Esophagus muscularis mucosa (tissue), 3 donors: Measurements from ENCODE around the gene ATF6.

Experiments
- POLR2A ChIP-seq: fragments of 450-650 bp; IDR thresholded peaks from one replicate; pipeline ENCODE4 v1.6.1; 2017; ENCODE audit warnings: antibody characterized with exemption, moderate library complexity, mild to moderate bottlenecking, low read depth
- POLR2AphosphoS5 ChIP-seq, 2 donors: sonication (generic); formaldehyde crosslinking; IDR thresholded peaks; one replicate each; pipeline ENCODE4 v1.6.1; 2017; ENCODE audit warnings: antibody characterized with exemption in 2 of 2
- TF ChIP-seq, protein P1 (sequence below), 3 experiments: fragments of 200-600 bp in 2 of 3; fragments of 450-650 bp in 1 of 3; sonication (generic) in 2 of 3; IDR thresholded peaks; one replicate each; pipeline ENCODE4 v1.5.1; 2017 to 2019; ENCODE audit warnings: antibody characterized with exemption in 3 of 3, mild to moderate bottlenecking in 2 of 3, moderate library complexity in 1 of 3

DNA sequence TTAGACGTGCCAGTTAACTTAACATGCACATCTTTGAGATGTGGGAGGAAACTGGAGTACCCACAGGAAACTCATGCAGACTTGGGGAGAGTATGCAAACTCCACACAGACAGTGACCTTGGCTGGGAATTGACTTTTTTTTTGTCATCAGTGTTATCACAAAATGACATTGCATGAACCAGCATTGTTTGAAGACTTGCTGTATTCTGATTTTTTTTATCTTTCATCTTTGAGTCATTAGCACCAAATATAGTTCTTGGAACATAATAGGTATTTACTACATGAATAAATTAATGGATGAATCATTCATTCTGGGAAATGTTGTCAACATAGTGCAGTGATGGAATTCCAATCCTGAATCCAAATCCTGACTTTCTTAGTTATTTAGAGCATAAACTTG is 77.0 kb downstream of the ATF6 start:
- TF ChIP-seq, protein P1, sequence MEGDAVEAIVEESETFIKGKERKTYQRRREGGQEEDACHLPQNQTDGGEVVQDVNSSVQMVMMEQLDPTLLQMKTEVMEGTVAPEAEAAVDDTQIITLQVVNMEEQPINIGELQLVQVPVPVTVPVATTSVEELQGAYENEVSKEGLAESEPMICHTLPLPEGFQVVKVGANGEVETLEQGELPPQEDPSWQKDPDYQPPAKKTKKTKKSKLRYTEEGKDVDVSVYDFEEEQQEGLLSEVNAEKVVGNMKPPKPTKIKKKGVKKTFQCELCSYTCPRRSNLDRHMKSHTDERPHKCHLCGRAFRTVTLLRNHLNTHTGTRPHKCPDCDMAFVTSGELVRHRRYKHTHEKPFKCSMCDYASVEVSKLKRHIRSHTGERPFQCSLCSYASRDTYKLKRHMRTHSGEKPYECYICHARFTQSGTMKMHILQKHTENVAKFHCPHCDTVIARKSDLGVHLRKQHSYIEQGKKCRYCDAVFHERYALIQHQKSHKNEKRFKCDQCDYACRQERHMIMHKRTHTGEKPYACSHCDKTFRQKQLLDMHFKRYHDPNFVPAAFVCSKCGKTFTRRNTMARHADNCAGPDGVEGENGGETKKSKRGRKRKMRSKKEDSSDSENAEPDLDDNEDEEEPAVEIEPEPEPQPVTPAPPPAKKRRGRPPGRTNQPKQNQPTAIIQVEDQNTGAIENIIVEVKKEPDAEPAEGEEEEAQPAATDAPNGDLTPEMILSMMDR (IDR thresholded peaks at IDR 0.05), result no peak
- TF ChIP-seq POLR2A (no peak), POLR2AphosphoS5 (IDR thresholded peaks at IDR 0.05) (no peak)
